Measurements from ENCODE around the gene FBXW2. TPM values are rescaled to one million over a fixed set of nuclear protein-coding genes. Genes with fewer than 3 reads are reported as not detected.

Gene FBXW2
- total RNA-seq, 4 donors from 2014 or later = 41.2 to 58.8 (median 44.3) TPM

- TF ChIP-seq CTCF (IDR thresholded peaks at IDR 0.05; ENCODE audit: low read depth) = no peak
Measured at GRCh38 chr9:120768886-120769285, 24.3 kb downstream of the FBXW2 start.

- TF ChIP-seq CTCF (IDR thresholded peaks at IDR 0.05; ENCODE audit: low read depth) = no peak
Measured at GRCh38 chr9:120768247-120768646, 25.0 kb downstream of the FBXW2 start.

GRCh38 chr9:120767451-120767850, 25.8 kb downstream of the FBXW2 start:
- TF ChIP-seq CTCF (IDR thresholded peaks at IDR 0.05; ENCODE audit: low read depth) = no peak

GRCh38 chr9:120765910-120766425, 27.2 kb downstream of the FBXW2 start:
- TF ChIP-seq CTCF (IDR thresholded peaks at IDR 0.05; ENCODE audit: low read depth) = no peak

- TF ChIP-seq CTCF (IDR thresholded peaks at IDR 0.05; ENCODE audit: low read depth) = no peak
Measured at GRCh38 chr9:120764476-120764875, 28.7 kb downstream of the FBXW2 start.

- TF ChIP-seq CTCF (IDR thresholded peaks at IDR 0.05; ENCODE audit: low read depth) = no peak
Measured at GRCh38 chr9:120761006-120761405, 32.2 kb downstream of the FBXW2 start.

GRCh38 chr9:120759755-120760400, 33.3 kb downstream of the FBXW2 start:
- TF ChIP-seq CTCF (IDR thresholded peaks at IDR 0.05; ENCODE audit: low read depth) = no peak
